Kidney (tissue), 14 donors: Measurements from ENCODE around the gene C17orf113. TPM values are rescaled to one million over a fixed set of nuclear protein-coding genes. Genes with fewer than 3 reads are reported as not detected.

Experiments used
- DNase-seq, 5 donors: peaks; one replicate each; pipeline ENCODE4 v3.0.0-alpha.2; 2013 to 2020
- FAIRE-seq: peaks from 2 replicates; lab custom pipeline; 2012; peaks lifted over from hg19 to GRCh38; lab: Jason Lieb, UNC
- H3K27ac ChIP-seq, 2 donors: one replicate each; pipeline ENCODE4 v1.7.0; 2013; ENCODE audit warnings: low read depth in 2 of 2, low read length in 2 of 2, inconsistent platforms in 1 of 2
- H3K27me3 ChIP-seq: one replicate; pipeline ENCODE4 v1.7.1; 2013; ENCODE audit warnings: low read length, inconsistent platforms; ENCODE audit not compliant: control insufficient read depth, insufficient read depth
- H3K36me3 ChIP-seq, 3 donors: one replicate each; pipeline versions ENCODE4 v1.7.0 to v1.7.1; 2013; ENCODE audit warnings: low read length in 3 of 3, control low read depth in 1 of 3, inconsistent platforms in 1 of 3; ENCODE audit not compliant: insufficient read depth in 3 of 3, control insufficient read depth in 2 of 3
- H3K4me1 ChIP-seq, 3 donors: one replicate each; pipeline versions ENCODE4 v1.7.0 to v1.7.1; 2013; ENCODE audit warnings: low read length in 3 of 3, inconsistent platforms in 1 of 3, low read depth in 1 of 3; ENCODE audit not compliant: control insufficient read depth in 2 of 3, insufficient read depth in 2 of 3
- H3K4me3 ChIP-seq, 3 donors: one replicate each; pipeline versions ENCODE4 v1.7.0 to v1.8.1; 2013; ENCODE audit warnings: low read length in 3 of 3, control low read depth in 1 of 3, inconsistent platforms in 1 of 3
- H3K9ac ChIP-seq, 3 donors: one replicate each; pipeline versions ENCODE4 v1.7.0 to v1.7.1; 2013; ENCODE audit warnings: low read length in 3 of 3, control low read depth in 1 of 3, inconsistent platforms in 1 of 3
- H3K9me3 ChIP-seq, 3 donors: one replicate each; pipeline versions ENCODE4 v1.7.0 to v1.7.1; 2013; ENCODE audit warnings: low read length in 3 of 3, control low read depth in 1 of 3, inconsistent platforms in 1 of 3; ENCODE audit not compliant: control insufficient read depth in 2 of 3, insufficient read depth in 1 of 3
- intact Hi-C: fragments of 100-400 bp; cut with DNase I; formaldehyde crosslinking; loops from one replicate; pipeline ENCODE4 v1.11.1; 2022
- polyA plus RNA-seq: library from polyadenylated mRNA; stranded (reverse); fragments of 350-450 nt; fragmentation: Illumina TruSeq; extraction: RNeasy Lipid Tissue Mini Kit (QIAGEN cat#74804); gene quantifications from one replicate; pipeline ENCODE4 v1.2.3, GENCODE V29; 2014; ENCODE audit warnings: low read depth, low replicate concordance; ENCODE audit not compliant: insufficient read depth
- total RNA-seq: library from RNA; stranded (reverse); fragmentation: NEBNext Ultra II Directional; extraction: Animal tissue kit (Norgen Biotek cat#: 25700); gene quantifications from one replicate; pipeline ENCODE4 v1.2.1, GENCODE V29; 2021
- TF ChIP-seq, protein P1 (sequence below): IDR thresholded peaks from 3 replicates; pipeline ENCODE4 v1.5.1; 2012; ENCODE audit warnings: mild to moderate bottlenecking, moderate library complexity, borderline replicate concordance; ENCODE audit not compliant: insufficient read depth; ENCODE audit errors: extremely low read depth
- donor health status: control.
- donor health status: control.
- donor health status: control.
- donor health status: control.
- donor health status: control.
- donor health status: DM: yes; HTN: yes; CAD: no.
- donor health status: Normal renal cell carcinoma (clear cell type).

The C17orf113 gene
- total and polyA plus RNA-seq, 2 donors from 2014 or later = 1.1 to 3.8 TPM

- Histone ChIP-seq H3K27ac (no peak overlapping the region), H3K9ac (no peak overlapping the region), H3K27me3 (peaks cover 11% of the 10 kb centered on the region), H3K4me1 (peaks cover 0 to 5% (median 0%) of the 10 kb centered on the region in 3 donors), H3K4me3 (no peak overlapping the region), H3K36me3 (no peaks in the 10 kb centered on the region), H3K9me3 (no peaks in the 10 kb centered on the region)
- TF ChIP-seq, protein P1, sequence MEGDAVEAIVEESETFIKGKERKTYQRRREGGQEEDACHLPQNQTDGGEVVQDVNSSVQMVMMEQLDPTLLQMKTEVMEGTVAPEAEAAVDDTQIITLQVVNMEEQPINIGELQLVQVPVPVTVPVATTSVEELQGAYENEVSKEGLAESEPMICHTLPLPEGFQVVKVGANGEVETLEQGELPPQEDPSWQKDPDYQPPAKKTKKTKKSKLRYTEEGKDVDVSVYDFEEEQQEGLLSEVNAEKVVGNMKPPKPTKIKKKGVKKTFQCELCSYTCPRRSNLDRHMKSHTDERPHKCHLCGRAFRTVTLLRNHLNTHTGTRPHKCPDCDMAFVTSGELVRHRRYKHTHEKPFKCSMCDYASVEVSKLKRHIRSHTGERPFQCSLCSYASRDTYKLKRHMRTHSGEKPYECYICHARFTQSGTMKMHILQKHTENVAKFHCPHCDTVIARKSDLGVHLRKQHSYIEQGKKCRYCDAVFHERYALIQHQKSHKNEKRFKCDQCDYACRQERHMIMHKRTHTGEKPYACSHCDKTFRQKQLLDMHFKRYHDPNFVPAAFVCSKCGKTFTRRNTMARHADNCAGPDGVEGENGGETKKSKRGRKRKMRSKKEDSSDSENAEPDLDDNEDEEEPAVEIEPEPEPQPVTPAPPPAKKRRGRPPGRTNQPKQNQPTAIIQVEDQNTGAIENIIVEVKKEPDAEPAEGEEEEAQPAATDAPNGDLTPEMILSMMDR = no peak
- FAIRE-seq = no peak
- intact Hi-C loops = no loop called here
- DNase-seq = no peak
Observed at GRCh38 chr17:42096360-42097111, 46.1 kb upstream of the C17orf113 start.

- TF ChIP-seq, protein P1 = no peak
- FAIRE-seq (no peak), DNase-seq (no peak)
- peaks cover 0 to 5% (median 0%) of the 10 kb centered on the region in 3 donors for H3K4me1 ChIP-seq
- intact Hi-C loops = no loop called here
- no peaks in the 10 kb centered on the region for H3K36me3 ChIP-seq
- H3K9me3 ChIP-seq = no peaks in the 10 kb centered on the region
- no peak overlapping the region for H3K27ac ChIP-seq
- H3K4me3 ChIP-seq = no peak overlapping the region
- peaks cover 11% of the 10 kb centered on the region for H3K27me3 ChIP-seq
- H3K9ac ChIP-seq = no peak overlapping the region
Observed at GRCh38 chr17:42094375-42095069, 44.1 kb upstream of the C17orf113 start.

DNA sequence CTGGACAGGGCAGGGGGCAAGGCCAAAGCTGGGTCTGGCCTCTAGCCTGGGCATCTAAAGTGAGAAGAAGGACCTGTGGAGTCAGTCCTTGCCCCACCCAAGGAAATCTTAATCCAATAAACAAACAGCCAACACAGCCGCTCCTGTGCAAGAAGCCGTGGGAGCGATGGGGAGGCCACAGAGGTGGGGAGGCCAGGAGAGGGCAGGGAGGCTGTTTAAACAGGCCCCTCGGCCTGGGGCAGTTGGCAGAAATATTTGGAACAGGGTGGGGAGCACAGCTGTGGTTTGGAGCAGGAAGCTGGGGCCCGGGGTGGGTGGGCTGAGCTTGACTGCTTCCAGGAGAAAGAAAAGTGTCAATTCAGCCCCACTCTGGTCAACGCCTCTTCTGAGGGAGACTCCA is 42.5 kb upstream of the C17orf113 start:
- no peak overlapping the region for H3K27ac ChIP-seq
- peaks cover 11% of the 10 kb centered on the region for H3K27me3 ChIP-seq
- H3K36me3 ChIP-seq = no peaks in the 10 kb centered on the region
- no peak overlapping the region for H3K4me3 ChIP-seq
- TF ChIP-seq, protein P1 = no peak
- H3K9ac ChIP-seq = no peak overlapping the region
- no peak for DNase-seq
- no peaks in the 10 kb centered on the region for H3K9me3 ChIP-seq
- peaks cover 0 to 2% (median 0%) of the 10 kb centered on the region in 3 donors for H3K4me1 ChIP-seq
- intact Hi-C loops = no loop called here
- no peak for FAIRE-seq
